Measurements from ENCODE around the gene SIN3A.

Gene SIN3A

GRCh38 chr15:75328493-75329314, 122.8 kb downstream of the SIN3A start:
- FAIRE-seq, result no peak

GRCh38 chr15:75327491-75327890, 124.0 kb downstream of the SIN3A start:
- FAIRE-seq, result no peak

- FAIRE-seq, result no peak
Observed at GRCh38 chr15:75327005-75327404, 124.5 kb downstream of the SIN3A start.

- FAIRE-seq, result no peak
Observed at GRCh38 chr15:75325922-75326321, 125.6 kb downstream of the SIN3A start.

GRCh38 chr15:75321711-75322110, 129.8 kb downstream of the SIN3A start:
- no peak for FAIRE-seq

Measured in A204.1 (cell line).